K562 (cell line): ENCODE data around the gene DAPK2. TPM values are rescaled to one million over a fixed set of nuclear protein-coding genes. Genes with fewer than 3 reads are reported as not detected.
A peak's percentile ranks its signal among the peaks of the same experiment; 100 is the strongest.

Experiments used
- ATF2 ChIP-seq: sonication (generic); formaldehyde crosslinking; IDR thresholded peaks from 2 replicates; pipeline ENCODE4 v1.8.1; 2022; ENCODE audit warnings: missing genetic modification reagents
- BHLHE40 ChIP-seq: IDR thresholded peaks from 2 replicates; pipeline ENCODE4 v1.6.1; 2011; ENCODE audit warnings: low read length, improper control_type of control experiment
- CBX3 ChIP-seq, 2 experiments: IDR thresholded peaks; 1 replicate in 1 of 2; 2 replicates in 1 of 2; pipeline ENCODE4 v1.6.1; 2012; ENCODE audit warnings: inconsistent platforms in 2 of 2, low read length in 2 of 2, borderline replicate concordance in 1 of 2, control low read depth in 1 of 2
- E2F6 ChIP-seq, 2 experiments: IDR thresholded peaks; 2 replicates each; pipeline ENCODE4 v1.6.1; 2011; ENCODE audit warnings: borderline replicate concordance in 1 of 2, control low read depth in 1 of 2, low read depth in 1 of 2, low read length in 1 of 2, mild to moderate bottlenecking in 1 of 2, mixed read lengths in 1 of 2, moderate library complexity in 1 of 2; ENCODE audit not compliant: insufficient read depth in 1 of 2, insufficient read length in 1 of 2, poor library complexity in 1 of 2, severe bottlenecking in 1 of 2; ENCODE audit errors: extremely low read depth in 1 of 2
- EHMT2 ChIP-seq: fragments of 450-650 bp; IDR thresholded peaks from 2 replicates; pipeline ENCODE4 v1.6.1; 2018; ENCODE audit warnings: antibody characterized with exemption
- EP300 ChIP-seq: IDR thresholded peaks from 2 replicates; pipeline ENCODE4 v1.6.1; 2012; ENCODE audit warnings: low read length, improper control_type of control experiment
- HDAC6 ChIP-seq: IDR thresholded peaks from 2 replicates; pipeline ENCODE4 v1.6.1; 2012; ENCODE audit warnings: low read depth, mild to moderate bottlenecking, control low read depth, inconsistent platforms, low read length, moderate library complexity
- HIVEP1 ChIP-seq: fragments of 250-450 bp; sonication (Bioruptor Pico); IDR thresholded peaks from 2 replicates; pipeline ENCODE4 v1.4.0; 2020; ENCODE audit warnings: mild to moderate bottlenecking
- HMG20B ChIP-seq: fragments of 250-450 bp; sonication (Bioruptor Pico); IDR thresholded peaks from 2 replicates; pipeline ENCODE4 v1.5.0; 2021; ENCODE audit warnings: mild to moderate bottlenecking
- IRF2 ChIP-seq: sonication (generic); formaldehyde crosslinking; IDR thresholded peaks from 2 replicates; pipeline ENCODE4 v1.8.1; 2022; ENCODE audit warnings: mild to moderate bottlenecking, missing genetic modification reagents
- LEF1 ChIP-seq: fragments of 450-650 bp; IDR thresholded peaks from 2 replicates; pipeline ENCODE4 v1.6.1; 2016; ENCODE audit warnings: mild to moderate bottlenecking
- MAFK ChIP-seq: IDR thresholded peaks from 2 replicates; pipeline ENCODE4 v1.6.1; 2011; ENCODE audit warnings: low read length, improper control_type of control experiment
- MAZ ChIP-seq, 2 experiments: fragments of 450-650 bp in 1 of 2; sonication (generic) in 1 of 2; formaldehyde crosslinking; IDR thresholded peaks in 1 of 2; conservative IDR thresholded peaks in 1 of 2; 2 replicates each; pipeline versions ENCODE4 v1.4.0 to v1.5.0; 2020; ENCODE audit warnings: mild to moderate bottlenecking in 1 of 2, missing genetic modification reagents in 1 of 2
- PKNOX1 ChIP-seq: fragments of 450-650 bp; IDR thresholded peaks from 2 replicates; pipeline ENCODE4 v1.6.1; 2016
- POLR3G ChIP-seq: IDR thresholded peaks from 2 replicates; pipeline ENCODE4 v1.6.1; 2011; ENCODE audit not compliant: insufficient read length, insufficient replicate concordance; ENCODE audit errors: extremely low read depth
- THRAP3 ChIP-seq: fragments of 450-650 bp; IDR thresholded peaks from 2 replicates; pipeline ENCODE4 v1.6.1; 2016; ENCODE audit warnings: mild to moderate bottlenecking, inconsistent platforms, borderline replicate concordance
- ZBTB2 ChIP-seq: fragments of 450-650 bp; IDR thresholded peaks from 2 replicates; pipeline ENCODE4 v1.6.1; 2016; ENCODE audit warnings: antibody characterized with exemption
- ZNF217 ChIP-seq: sonication (generic); formaldehyde crosslinking; IDR thresholded peaks from 2 replicates; pipeline ENCODE4 v1.8.0; 2022; ENCODE audit warnings: mild to moderate bottlenecking, missing genetic modification reagents
- ZNF408 ChIP-seq: fragments of 250-450 bp; sonication (Bioruptor Pico); IDR thresholded peaks from 2 replicates; pipeline ENCODE4 v1.4.0; 2020; ENCODE audit warnings: low read depth, mild to moderate bottlenecking, moderate library complexity
- polyA plus RNA-seq, 8 experiments: library from polyadenylated mRNA; depleted of rRNA in 4 of 8; stranded (reverse) in 5 of 8; unstranded in 3 of 8; fragments of >200 nt; fragmentation: Nextera tagmentation in 2 of 8; fragmentation: Illumina TruSeq in 1 of 8; extraction: Ambion mirVana in 2 of 8; extraction: Trizol in 1 of 8; gene quantifications; 2 replicates each; pipeline versions ENCODE4 v1.2.1 to v1.2.3, GENCODE V29; 2011 to 2014; ENCODE audit warnings: inconsistent platforms in 1 of 8, missing spikeins in 1 of 8
- total RNA-seq, 7 experiments: library from RNA; depleted of rRNA in 6 of 7; stranded (reverse); fragments of >200 nt in 6 of 7; fragmentation: Illumina TruSeq in 2 of 7; extraction: Trizol in 2 of 7; gene quantifications; 2 replicates each; pipeline versions ENCODE4 v1.2.1 to v1.2.3, GENCODE V29; 2011 to 2021; ENCODE audit warnings: low replicate concordance in 1 of 7
- TF ChIP-seq, protein P1 (sequence below): fragments of 450-650 bp; formaldehyde crosslinking; IDR thresholded peaks from 2 replicates; pipeline ENCODE4 v1.4.0; 2020; ENCODE audit warnings: mild to moderate bottlenecking, moderate library complexity
- TF ChIP-seq, protein P2 (sequence below): sonication (generic); IDR thresholded peaks from 2 replicates; pipeline ENCODE4 v1.6.1; 2016

DAPK2 gene
- total and polyA plus RNA-seq, 9 of the 15 experiments (the other 6 are each of a cell fraction or from before 2014, with no cell fraction given), result 0.14 to 5.2 (median 2.2) TPM

GRCh38 chr15:64004587-64004986 is 41.7 kb downstream of the DAPK2 start (continued):
- TF ChIP-seq ATF2, result no peak
- TF ChIP-seq HMG20B (CRISPR knock-in tag), result no peak
- no peak for TF ChIP-seq HDAC6
- no peak for TF ChIP-seq ZNF217 (CRISPR knock-in tag)
- TF ChIP-seq BHLHE40, result peak; percentile 98
- TF ChIP-seq, protein P1, sequence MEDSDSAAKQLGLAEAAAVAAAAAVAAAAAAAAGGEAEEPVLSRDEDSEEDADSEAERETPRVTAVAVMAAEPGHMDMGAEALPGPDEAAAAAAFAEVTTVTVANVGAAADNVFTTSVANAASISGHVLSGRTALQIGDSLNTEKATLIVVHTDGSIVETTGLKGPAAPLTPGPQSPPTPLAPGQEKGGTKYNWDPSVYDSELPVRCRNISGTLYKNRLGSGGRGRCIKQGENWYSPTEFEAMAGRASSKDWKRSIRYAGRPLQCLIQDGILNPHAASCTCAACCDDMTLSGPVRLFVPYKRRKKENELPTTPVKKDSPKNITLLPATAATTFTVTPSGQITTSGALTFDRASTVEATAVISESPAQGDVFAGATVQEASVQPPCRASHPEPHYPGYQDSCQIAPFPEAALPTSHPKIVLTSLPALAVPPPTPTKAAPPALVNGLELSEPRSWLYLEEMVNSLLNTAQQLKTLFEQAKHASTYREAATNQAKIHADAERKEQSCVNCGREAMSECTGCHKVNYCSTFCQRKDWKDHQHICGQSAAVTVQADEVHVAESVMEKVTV (CRISPR knock-in tag), result no peak
- TF ChIP-seq THRAP3, result no peak
- no peak for TF ChIP-seq ZBTB2
- no peak for TF ChIP-seq ZNF408 (CRISPR knock-in tag)
- TF ChIP-seq LEF1, result peak; percentile 52; the same call in 1 of the 2 replicates
- TF ChIP-seq, protein P2, sequence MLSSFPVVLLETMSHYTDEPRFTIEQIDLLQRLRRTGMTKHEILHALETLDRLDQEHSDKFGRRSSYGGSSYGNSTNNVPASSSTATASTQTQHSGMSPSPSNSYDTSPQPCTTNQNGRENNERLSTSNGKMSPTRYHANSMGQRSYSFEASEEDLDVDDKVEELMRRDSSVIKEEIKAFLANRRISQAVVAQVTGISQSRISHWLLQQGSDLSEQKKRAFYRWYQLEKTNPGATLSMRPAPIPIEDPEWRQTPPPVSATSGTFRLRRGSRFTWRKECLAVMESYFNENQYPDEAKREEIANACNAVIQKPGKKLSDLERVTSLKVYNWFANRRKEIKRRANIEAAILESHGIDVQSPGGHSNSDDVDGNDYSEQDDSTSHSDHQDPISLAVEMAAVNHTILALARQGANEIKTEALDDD, result no peak
- no peak for TF ChIP-seq MAZ (CRISPR knock-in tag; conservative IDR thresholded peaks at IDR 0.05 in 1 of 2, IDR thresholded peaks at IDR 0.05 in 1 of 2)
- TF ChIP-seq E2F6 (IDR thresholded peaks at IDR 0.05; ENCODE audit: borderline replicate concordance in 1 of 2, extremely low read depth in 1 of 2, insufficient read depth in 1 of 2, insufficient read length in 1 of 2, low read depth in 1 of 2, low read length in 1 of 2, poor library complexity in 1 of 2, severe bottlenecking in 1 of 2), result peak; percentile 56 to 74
- TF ChIP-seq POLR3G, result no peak
- no peak for TF ChIP-seq IRF2
- no peak for TF ChIP-seq HIVEP1 (CRISPR knock-in tag)
- TF ChIP-seq EHMT2, result 0 out of 2 replicates have a peak, but pooled peaks have one; percentile 12
- TF ChIP-seq CBX3 (IDR thresholded peaks at IDR 0.05; ENCODE audit: borderline replicate concordance in 1 of 2, low read length in 2 of 2), result peak in 1 of 2 experiments; percentile 32; a peak in 1 of 3 replicates
- no peak for TF ChIP-seq PKNOX1
- peak; percentile 34; the same call in 1 of the 2 replicates for TF ChIP-seq EP300
- TF ChIP-seq MAFK, result peak; percentile 27; the same call in 1 of the 2 replicates
